RPMI8226 (cell line): ENCODE results near the gene IGFALS.

Experiments used
- DNase-seq: peaks from one replicate; pipeline ENCODE4 v3.0.0-alpha.2; 2015

IGFALS gene

DNA sequence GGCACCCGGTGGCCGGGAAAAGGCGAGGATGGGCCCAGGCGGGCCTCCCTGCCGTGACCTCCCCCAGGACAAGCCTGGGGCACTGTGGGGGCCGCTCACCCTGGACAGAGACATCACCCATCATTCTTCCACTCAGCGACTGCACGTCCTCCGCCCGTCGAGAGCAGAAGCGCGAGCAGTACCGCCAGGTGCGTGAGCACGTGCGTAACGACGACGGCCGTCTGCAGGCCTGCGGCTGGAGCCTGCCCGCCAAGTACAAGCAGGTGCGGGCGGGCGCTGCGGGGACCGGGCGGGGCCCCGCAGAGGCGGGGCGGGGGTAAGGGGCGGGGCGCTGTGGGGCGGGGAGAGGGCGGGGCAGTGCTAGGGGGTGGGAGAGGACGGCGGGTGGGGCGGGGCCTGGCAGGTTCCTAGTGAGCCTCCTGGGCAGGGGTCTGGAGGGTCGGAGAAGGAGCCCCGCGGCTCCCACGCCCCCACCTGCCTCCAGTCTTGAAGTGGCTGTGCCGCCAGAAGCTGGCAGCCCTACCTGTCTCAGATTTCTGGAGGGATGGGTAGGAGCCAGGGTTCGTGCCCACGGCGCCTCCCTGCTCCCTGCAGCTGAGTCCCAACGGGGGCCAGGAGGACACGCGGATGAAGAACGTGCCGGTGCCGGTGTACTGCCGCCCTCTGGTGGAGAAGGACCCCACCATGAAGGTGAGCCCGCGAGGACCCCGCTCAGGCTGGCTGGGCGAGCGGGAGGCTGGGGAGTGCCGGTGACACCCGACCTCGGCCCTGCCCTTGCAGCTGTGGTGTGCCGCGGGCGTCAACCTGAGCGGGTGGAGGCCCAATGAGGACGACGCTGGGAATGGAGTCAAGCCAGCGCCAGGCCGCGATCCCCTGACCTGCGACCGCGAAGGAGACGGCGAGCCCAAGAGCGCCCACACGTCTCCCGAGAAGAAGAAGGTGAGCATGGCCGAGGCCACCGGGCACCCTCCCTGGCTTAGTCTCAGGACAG, 29.7 kb downstream of the IGFALS start:
- no peak for DNase-seq

DNA sequence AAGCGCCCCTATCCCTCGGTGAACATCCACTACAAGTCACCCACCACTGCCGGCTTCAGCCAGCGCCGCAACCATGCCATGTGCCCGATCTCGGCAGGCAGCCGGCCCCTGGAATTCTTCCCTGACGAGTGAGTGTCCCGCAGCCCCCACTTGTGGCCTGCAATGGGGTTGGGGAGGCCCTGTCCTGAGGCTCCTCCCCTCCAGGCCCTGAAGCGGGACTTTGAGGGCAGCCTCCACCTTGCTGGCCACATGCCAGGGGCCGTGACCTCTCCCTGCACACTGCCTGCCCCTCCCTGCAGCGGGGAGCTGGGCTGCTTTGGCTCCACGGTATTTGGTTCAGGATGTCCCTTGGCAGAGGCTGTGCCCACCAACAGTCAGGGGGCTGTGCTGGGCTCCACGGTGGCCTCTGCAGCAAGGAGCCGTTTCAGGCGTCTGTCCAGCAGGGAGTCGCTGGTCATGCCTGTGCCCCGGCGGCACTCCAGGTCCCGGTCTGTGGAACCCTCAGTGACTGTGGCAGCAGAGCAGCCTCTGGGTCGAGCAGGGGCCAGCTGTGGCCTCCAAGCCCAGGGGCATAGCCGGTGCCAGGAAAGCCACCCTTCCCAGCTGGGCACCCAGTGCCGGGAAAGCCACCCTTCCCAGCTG, 30.5 kb downstream of the IGFALS start:
- DNase-seq: peak; percentile 26

DNA sequence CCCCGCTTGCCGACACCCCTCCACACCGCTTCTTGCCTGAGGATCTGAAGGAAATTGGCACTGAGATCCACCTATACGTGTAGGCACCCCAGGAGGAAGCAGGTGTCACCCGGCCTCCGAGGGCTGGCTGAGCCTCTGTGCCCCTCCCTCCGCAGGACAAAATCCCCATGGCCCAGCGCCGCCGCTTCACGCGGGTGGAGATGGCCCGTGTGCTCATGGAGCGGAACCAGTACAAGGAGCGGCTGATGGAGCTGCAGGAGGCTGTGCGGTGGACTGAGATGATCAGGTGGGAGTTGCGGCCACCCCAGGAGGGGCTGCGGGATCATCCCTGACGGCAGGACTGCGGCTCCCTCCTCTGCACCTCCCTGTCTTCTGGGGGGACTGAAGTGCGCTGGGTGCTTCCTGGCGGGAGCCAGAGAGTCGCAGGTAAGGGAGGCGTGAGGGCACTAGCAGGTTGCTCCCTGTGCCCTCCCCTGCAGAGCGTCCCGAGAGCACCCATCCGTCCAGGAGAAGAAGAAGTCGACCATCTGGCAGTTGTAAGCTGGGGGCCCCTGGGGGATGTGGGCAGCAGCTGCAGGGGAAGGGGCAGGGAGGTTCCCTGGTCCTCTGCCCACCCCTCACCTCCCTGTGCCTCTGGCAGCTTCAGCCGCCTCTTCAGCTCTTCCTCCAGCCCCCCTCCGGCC, 31.2 kb downstream of the IGFALS start:
- no peak for DNase-seq

DNA sequence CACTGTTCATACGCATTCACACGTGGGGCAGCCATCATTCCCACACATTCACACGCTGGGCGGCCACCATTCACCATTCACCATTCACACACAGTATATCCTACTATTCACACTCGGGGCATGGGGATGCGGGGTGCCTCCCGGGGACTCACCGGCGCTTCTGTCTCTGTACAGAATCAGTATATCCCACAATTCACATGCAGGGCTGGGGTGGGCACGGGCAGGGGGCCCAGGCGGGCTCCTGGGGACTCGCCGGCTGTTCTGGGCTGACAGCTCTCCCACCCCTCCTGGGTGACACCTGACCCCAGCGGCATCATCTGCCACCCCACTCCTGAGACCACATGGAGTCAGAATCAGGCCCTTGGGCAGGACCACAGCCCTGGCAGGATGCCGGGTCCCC, 31.8 kb downstream of the IGFALS start:
- DNase-seq: no peak

DNA sequence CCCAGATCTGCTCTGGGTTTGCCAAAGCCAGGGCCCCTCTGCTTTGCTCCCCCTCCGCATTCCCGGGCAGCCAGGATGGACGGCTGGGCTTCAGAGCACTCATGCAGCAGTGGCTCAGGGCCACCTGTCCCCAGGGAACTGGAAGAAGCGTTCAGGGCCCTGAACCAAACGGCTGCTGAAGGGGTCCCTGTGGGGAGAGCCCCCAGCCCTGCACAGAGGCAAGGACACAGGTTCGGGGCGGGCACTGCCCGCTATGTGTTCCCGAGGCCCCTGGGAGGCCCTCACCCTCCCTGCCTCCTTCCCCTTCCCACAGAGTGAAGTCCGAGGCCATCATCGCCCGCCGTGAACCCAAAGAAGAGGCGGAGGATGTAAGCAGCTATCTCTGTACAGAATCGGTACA, 32.6 kb downstream of the IGFALS start:
- no peak for DNase-seq

DNA sequence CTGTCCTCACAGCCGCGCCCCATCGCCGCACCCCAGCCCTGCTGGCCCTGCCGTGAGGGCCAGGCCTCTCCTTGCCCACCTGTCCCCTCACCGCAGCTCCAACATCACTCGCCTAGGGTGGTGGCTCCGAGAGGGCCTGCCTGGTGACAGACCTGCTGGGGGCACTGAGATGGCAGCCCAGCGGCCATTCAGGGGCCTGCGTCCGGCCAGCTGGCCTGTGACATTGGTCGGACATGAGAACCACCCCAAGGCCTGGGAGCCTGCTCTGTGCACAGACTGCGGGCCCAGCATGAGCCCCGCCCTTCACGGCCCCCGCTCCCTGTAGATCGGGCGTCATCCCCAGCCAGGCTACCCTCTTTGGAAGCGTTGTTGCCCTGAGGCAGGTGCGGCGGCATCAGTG, 34.0 kb downstream of the IGFALS start:
- no peak for DNase-seq

DNA sequence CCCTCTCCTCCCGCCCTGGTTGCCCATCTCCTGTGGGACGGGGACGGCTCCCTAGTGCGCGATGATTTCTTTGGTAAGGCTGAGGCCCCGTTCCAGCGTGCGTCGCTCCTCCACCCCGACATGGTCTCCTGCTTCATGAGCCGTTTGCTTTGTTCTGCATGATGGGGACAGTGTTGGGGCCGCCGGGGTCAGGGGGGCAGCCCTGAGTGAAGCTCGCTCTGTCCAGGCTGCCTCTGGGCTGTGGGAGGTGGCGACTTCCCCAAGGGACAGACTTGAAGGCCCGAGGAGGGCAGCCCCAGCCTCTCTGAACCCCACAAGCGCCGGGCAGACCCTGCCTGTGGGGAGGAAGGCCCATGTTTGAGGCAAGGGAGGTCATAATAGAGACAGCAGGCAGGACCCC, 34.6 kb downstream of the IGFALS start:
- DNase-seq: no peak

DNA sequence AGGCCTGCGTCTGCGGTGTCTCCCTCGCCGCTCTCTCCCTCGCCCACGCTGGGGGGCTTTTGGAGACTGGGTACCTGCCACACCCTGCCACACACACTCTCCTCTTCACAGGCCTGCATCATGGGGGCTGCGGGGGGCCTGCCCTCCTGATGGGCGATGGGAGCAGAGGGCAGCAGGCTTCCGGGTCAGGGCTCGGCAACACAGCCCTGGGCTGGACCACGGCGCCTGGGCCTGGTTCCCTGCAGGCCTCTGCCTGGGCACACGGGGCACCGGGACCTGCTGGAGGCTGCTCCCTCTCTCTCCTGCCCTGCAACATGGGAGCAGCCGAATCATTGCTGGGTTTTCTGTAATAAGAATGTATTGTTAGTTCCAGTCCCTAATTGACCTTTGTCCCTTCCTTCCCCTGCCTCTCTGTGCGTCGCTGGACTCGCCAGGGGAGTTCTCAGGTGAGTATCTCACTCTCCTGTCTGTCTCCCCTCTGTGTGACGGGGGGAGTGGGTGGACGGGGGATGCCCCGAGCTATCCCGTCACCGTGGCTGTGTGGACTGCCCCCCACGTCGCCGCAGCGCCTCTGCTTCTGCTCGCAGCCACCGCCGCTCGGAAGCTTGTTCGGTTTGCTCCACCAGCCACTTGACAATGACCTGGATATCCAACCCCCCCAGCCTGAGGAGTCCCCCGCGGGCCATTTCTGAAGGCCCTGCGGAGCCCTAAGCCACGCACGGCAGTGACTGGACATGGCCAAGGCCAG, 35.6 kb downstream of the IGFALS start:
- no peak for DNase-seq

DNA sequence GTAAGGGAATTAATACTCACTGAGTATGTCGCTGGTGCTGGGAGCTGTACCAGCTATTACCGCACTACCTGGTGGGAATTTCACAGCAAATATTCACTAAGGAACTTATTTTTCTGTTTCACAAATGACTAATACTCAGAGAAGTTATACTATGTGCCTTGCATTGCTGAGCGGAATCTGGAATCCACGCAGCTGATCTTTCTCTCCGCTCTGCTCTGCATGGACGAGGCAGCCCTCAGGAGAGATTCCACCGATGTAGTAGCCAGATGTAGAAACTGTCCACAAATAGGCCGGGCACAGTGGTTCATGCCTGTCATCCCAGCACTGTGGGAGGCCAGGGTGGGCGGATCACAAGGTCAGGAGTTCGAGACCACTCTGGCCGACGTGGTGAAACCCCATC, 39.3 kb downstream of the IGFALS start:
- DNase-seq: no peak

DNA sequence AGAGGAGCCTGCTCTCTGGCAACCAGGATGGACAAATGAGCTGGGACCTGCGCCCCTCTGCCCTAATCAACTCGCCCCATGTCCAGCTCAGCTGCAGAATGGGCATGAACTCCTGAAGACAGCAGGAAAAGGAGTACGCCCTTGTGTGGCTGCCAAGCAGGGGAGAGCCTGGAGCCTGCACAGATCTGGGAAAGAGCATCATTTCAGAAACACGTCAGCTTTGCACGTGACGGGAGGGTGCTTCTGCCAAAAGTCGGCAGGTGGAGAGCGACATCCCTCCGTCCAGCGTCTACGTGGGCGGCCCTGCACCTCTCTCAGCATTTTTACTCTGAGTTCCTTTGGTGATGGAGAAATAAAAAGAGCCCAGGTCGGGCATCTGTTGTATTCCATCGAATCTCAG, 40.7 kb downstream of the IGFALS start:
- no peak for DNase-seq

DNA sequence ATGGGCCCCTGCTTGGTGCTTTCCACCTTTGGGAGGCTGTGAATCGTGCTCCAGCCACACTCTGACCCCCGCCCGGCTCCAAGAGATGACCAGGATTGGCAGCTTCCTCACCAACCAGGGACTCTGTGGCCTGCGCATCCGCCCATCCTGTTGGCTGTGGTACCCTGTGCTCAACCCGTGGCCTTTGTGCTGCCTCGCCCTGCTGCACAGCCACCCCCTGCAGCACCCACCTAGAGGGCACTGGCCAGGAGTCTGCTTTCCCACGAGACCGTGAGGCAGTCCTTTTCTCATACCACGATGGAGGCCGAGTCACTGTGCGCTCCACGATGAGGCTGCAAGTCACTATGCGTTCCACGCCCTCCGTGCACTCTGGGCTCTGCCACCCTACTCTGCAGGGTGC, 41.6 kb downstream of the IGFALS start:
- DNase-seq: no peak

DNA sequence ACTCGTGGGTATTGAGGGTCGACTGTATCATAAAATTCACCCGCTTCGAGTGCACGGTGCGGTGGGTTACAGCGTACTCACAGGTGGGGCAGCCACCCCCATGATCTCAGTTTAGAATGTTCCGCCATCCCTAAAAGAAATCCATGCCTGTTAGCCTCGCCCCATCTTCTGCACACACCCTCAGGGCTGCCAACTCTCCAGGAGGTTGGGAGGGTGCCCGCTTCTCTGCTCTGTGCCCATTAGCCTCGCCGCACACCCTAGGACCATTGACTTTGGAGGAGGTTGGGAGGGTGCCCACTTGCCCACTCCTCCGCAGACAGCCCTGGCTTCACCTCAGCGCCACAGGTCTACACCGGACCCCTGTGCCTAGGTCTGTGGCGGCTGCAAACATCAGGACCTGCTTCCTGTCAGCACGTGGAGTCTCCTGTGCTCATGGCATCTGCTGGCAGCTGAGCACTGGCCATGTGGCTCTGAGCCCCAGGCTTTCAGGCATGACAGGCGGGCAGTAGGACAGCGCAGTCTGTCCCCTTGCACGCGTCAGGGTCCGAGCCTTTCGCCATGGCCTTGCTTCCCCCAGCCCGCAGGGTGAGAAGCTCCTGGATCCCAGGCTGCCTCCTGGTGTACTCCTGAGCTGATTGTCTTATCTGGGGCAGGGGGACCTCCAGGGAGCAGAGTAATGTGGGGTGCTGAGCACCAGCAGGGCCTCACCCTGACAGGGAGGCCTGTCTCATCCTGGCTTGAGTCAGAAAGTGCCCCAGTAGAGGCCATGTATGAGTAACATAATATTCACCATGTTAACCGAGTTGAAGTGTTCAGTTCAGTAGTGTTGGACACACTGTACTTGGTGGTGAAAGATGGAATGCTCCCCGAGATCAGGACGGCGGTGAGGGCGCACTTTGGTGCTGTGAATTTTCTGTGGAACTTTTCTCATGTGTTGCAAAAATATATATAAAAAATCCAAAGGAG, 44.1 kb downstream of the IGFALS start:
- DNase-seq: no peak

DNA sequence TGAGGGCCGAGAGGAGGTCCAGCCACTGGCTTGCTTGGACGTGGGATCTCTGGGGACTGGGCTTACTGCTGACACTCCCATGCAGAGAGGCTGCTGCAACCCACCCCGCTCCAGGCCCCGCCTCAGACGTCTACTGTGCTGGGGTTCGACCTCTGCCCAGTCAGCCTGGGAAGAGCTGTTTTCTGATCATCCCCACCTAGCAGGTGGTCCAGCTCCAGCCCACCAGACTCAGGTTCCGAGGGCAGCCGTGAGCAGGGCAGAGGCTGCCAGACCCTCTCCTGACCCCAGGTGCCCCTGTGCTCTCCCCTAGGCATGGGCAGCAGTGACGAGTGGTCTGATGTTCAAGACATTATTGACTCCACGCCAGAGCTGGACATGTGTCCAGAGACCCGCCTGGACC, 45.6 kb downstream of the IGFALS start:
- no peak for DNase-seq

DNA sequence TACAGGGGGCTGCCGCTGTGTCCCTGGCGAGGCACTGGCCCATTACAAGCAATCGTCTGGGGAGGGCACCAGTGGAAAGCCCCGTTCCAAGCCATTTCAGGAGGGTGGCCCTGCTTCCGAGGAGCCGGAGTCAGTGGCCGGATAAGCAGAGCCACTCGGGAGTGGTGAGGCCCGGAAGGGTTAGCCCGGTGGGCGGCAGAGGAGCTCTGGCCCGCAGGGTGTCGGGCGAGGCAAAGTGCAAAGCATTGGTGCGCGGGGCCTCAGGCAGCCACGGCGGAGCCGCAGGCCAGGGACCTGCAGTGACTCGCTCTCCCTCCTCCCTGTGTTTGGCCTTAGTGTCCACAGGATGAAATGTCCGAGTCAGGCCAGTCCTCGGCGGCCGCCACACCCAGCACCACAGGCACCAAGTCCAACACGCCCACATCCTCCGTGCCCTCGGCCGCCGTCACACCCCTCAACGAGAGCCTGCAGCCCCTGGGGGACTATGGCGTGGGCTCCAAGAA, 46.8 kb downstream of the IGFALS start:
- no peak for DNase-seq

DNA sequence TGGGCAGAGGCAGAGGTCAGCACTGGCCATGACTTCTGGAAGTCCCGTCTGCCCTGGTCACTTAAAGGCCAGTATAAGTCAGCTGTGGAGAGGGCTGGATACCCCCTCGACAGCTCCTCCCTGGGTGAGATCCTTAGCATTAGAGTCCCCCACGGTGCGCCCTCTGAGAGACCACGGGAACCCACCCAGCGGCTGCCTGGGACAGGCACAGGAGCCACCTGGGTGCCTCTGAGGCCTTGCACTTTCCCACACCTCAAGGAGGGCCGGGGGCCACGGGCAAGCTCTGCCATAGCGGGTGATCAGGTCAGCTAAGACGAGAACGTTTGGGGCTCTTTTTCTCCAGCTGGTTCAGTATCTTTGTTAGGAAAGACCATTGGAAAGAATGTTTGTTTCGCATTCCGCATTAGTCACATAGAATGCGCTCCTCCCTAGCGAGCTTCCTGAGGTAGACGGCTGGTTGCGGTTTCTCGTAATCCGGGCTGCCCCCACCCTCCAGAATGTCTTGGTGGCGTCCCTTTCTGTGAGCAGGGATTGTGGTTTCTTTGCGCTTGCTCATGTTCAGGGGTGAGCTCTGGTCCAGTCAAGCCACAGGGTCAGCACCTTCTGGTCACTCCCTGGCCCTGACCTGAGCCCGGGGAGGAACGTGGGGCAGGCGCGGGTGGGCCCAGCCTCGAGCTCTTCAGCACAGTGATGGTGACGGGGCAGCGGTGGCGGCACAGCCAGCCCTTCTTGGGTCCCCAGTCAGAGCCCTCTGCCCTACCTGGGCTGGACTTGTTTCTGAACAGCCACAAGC, 47.4 kb downstream of the IGFALS start:
- no peak for DNase-seq

DNA sequence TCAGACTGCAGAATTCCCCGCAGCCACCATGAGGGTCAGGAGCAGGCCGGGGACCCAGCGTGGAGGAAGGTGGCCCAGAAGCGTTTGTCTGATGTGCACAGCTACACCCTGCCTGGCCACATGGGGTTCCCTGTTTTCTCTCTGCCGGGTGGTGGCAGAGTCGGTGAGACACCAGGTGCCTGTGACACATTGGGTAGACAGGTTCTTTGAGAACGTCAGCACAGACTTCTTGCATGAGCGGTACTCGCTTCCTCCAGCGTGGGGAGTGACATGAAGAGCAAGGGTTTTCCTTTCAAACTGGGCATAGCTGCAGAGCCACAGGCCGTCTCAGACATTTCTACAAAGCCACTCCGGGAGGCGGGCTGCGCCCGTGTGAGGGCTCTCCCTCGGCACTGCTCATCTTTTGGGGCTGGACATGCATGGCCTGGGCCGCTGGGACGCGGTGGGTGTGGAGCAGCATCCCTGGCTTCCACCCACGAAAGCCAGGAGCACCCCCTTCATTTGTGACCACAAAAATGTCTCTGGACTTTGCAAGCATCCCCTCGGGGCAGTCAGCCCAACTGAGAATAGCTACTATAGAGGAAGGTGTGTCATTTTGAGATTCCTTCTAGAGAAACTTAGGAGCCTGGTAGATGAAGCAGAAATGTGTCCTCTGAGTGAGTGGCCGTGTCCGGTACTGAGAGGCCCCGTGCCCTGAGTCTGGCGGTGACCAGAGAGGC, 48.2 kb downstream of the IGFALS start:
- DNase-seq: no peak

DNA sequence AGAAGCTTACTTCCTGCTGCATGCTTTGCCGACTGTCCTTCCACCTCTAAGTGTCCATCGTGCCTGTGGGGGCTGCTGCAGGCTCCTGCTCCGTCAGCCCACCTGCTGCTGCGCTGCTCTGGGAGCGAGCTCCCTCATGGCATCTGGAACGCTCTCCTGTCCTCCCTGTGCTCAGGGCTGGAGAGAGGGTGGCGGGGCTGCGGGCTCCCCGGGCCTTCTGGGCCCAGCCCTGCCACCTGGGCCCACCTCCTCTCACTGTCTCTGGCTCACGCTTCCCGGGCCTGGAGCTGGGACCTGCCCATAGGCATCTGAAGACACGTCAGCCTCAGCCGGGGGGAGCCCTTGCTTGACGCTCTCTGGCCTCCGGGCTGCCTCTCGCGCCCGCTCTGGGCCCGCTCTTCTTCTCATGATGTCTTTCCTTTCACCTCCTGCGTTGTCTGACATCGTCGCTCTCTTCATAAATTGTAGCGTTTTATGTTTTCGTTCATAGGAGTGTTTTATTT, 49.1 kb downstream of the IGFALS start:
- no peak for DNase-seq

DNA sequence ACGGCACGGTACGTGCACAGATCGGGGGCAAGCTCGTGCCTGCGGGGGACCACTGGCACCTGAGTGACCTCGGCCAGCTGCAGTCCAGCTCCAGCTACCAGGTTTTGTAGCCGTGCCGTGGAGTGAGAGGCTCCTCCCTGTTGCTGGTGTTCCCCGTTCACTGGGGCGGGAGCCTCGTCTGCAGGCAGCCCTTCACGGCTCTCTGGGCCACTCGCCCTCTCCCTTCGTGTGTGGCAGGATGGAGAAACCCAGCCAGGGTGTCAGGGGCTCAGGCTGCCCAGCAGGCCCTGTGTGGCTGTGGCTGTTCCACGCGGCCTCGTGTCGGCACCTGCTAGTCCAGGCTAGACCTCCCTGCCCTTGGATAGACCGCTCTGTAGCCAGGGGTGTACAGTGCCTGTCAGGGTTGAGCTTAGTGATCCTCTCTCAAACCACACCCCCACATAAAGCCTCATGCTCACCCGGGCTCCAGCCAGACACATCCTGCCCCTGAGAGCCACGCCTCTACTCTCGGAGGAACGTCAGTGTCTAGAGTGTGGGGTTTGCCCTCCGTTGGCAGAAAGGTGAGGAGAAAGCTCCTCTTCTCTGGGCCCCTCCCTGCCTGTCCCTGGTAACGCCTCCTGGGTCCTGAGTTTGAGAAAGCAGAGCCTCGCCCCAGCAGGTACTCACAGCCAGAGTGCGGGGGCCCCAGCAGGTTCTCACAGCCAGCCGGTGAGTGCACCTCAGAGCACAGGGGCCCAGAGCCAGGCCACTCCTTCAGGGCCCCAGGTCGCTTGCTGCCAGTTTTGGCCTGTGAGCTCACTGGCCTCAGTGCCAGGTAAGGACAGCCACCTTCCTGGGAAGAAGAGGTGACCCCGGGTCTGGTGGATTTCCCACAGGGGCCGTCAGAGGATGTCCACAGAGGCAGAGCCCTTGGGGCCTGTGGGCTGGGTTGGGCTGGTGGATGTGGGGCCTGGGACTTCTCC, 49.8 kb downstream of the IGFALS start:
- DNase-seq: no peak
